HG03175 (cell line): ENCODE data around the gene NAT8L.
"Not testable (repeated sequence)": the region's sequence is repeated elsewhere in the genome, so short reads cannot be mapped to it uniquely, and the experiment has no call there.

Experiments used
- ATAC-seq: cut with Tn5 transposase; IDR thresholded peaks from one replicate; pipeline ENCODE4 v1.9.1; 2021; ENCODE audit warnings: mild to moderate bottlenecking, moderate library complexity; ENCODE audit not compliant: unreplicated experiment

NAT8L gene, protein sequence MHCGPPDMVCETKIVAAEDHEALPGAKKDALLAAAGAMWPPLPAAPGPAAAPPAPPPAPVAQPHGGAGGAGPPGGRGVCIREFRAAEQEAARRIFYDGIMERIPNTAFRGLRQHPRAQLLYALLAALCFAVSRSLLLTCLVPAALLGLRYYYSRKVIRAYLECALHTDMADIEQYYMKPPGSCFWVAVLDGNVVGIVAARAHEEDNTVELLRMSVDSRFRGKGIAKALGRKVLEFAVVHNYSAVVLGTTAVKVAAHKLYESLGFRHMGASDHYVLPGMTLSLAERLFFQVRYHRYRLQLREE

DNA sequence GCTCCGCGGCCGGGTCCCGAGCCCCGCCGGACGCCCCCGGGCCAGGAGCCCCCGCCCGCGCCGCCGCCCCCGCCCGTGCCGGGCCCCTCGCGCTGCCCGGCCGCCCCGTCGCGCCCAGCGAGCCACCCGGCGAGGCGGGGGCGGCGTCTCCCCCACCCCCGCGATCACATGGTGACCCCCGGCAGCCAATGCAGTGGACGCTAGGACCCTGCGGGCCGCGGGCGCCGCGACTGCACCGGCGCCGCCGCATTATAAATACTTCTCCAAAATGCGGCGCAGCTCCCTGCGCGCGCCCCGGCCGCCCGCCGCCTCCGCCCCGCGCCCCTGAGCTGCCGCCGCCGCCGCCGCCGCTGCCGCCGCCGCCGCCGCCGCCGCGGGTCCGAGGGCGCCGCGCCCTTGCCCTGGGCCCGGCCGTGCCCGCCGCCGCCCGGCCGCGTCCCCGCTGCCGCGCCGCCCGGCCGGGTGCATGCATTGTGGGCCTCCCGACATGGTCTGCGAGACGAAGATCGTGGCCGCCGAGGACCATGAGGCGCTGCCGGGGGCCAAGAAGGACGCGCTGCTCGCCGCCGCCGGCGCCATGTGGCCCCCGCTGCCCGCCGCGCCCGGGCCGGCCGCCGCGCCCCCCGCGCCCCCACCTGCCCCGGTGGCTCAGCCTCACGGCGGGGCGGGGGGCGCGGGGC, at the start of gene NAT8L:
TSS of gene NAT8L (plus strand) at position 282 of the 680 bp plus-strand sequence. CDS start at position 467, 185 bp downstream.
- no peak for ATAC-seq

DNA sequence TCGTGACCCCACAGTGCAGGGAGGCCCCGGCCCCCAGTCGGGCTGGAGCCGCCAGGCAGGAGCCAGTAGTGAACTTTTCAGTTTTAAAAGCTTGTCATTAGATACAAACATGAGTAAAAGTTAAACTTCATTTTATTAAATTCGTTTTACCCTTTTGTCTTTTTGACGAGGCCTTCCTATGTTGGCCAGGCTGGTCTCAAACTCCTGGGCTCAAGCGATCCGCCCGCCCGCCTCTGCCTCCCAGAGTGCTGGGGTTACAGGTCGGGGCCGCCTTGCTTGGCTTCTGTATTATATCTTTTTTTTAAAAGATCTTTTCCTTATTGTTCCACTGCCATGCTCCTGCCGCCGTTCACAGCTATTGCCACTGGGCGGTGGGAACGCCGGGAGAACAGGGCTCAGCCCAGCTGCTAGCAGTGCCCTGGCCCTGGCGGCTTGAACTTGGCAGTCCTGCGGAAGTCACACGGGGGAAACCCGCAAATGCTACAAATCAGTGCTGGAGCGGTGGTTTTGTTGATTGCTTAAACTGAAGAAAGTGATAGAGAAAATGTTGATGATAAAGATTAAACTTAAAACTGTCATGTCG, 49.4 kb upstream of the NAT8L start:
- ATAC-seq: peak; percentile 18

DNA sequence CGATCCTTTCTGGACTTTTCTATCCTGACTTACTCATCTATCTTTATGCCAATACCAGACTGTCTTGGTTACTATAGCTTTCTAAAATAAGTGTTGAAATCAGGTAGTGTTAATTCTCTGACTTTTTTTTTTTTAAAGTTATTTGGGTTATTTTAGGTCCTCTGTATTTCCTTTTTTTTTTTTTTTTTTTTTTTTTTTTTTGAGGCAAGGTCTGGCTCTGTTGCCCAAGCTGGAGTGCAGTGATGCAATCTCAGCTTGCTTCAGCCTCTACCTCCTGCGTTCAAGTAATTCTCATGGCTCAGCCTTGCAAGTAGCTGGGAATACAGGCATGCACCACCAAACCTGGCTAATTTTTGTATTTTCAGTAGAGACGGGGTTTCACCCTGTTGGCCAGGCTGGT, 47.5 kb upstream of the NAT8L start:
- ATAC-seq: no peak

DNA sequence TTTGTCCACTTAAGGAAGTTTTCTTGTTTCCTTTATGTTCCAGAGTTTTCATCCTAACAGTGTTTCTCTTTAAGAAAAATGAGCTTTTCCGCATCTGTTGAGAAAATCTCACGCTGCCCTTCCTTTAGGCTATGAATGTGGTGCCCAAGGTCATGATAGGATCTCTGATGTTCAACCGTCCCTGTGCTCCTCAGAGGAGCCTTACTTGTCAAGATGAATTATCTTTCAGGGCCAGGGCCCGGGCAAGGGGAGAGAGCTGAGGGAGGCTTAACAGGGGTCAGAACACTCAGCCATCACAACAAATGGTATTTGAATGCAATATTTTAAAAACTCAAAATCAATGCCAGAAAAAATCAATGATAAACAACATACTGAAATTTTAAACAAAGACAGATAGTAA, 44.1 kb upstream of the NAT8L start:
- no peak for ATAC-seq

DNA sequence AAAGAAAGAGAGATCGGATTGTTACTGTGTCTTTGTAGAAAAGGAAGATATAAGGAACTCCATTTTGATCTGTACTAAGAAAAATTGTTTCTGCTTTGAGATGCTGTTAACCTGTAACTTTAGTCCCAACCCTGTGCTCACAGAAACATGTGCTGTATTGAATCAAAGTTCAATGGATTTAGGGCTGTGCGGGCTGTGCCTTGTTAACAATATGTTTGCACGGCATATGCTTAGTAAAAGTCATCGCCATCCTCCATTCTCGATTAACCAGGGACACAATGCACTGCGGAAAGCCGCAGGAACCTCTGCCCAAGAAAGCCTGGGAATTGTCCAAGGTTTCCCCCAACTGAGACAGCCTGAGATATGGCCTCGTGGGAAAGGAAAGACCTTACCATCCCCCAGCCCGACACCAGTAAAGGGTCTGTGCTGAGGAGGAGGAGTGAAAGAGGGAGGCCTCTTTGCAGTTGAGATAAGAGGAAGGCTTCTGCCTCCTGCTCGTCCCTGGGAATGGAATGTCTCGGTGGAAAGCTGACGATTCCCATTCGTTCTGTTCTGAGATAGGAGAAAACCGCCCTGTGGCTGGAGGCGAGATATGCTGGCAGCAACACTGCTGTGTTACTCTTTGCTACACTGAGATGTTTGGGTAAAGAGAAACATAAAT, 37.6 kb upstream of the NAT8L start:
- ATAC-seq: not testable (repeated sequence)

DNA sequence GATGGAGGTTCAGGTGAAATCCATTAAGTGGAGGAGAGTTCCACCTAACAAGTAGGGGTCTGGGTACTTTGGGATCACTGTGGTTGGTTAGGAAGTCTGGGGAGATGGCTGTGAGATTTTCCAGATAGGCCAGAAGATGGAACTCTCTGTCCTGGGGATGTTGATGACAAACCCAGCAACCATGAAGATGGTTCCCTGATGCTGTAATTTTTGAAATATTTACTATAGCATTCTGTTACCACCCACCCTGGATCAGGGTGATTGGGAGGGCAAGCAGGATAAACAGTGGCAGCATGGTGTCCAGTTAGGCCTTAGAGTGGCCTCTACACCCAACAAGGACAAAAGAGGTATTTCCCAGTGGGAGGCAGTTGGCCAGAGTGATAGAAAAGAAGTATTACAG, 34.4 kb upstream of the NAT8L start:
- ATAC-seq: no peak

DNA sequence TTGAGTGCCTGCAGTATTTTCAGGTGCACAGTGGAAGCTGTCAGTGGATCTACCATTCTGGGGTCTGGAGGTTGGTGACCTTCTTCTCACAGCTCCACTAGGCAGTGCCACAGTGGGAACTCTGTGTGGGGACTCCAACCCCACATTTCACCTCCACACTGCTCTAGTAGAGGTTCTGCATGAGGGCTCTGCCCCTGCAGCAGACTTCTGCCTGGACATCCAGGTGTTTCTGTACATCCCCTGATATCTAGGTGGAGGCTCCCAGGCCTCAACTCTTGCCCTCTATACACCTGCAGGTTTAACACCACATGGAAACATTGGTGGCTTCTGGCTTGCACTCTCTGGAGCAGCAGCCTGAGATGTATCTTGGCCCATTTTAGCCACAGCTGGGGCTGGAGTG, 33.3 kb upstream of the NAT8L start:
- ATAC-seq: no peak

DNA sequence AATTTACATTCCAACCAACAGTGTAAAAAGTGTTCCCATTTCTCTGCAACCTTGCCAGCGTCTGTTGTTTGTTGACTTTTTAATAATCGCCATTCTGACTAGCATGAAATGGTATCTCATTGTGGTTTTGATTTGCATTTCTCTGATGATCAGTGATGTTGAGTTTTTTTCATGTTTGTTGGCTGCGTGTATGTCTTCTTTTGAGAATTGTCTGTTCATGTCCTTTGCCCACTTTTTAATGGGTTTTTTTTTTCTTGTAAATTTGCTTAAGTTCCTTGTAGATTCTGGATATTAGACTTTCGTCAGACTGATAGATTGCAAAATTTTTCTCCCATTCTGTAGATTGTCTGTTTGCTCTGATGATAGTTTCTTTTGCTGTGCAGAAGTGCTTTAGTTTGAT, 32.0 kb upstream of the NAT8L start:
- not testable (repeated sequence) for ATAC-seq

DNA sequence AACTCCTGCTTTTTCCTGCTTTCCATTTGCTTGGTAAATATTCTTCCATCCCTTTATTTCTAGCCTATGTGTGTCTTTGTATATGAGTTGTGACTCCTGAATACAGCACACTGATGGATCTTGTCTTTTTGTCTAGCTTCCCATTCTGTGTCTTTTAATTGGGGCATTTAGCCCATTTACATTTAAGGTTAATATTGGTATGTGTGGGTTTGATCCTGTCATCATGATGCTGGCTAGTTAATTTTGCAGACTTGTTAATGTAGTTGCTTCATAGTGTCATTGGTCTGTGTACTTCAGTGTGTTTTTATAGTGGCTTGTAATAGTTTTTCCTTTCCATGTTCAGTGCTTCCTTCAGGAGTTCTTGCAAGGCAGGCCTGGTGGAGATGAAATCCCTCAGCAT, 28.0 kb upstream of the NAT8L start:
- ATAC-seq: not testable (repeated sequence)

DNA sequence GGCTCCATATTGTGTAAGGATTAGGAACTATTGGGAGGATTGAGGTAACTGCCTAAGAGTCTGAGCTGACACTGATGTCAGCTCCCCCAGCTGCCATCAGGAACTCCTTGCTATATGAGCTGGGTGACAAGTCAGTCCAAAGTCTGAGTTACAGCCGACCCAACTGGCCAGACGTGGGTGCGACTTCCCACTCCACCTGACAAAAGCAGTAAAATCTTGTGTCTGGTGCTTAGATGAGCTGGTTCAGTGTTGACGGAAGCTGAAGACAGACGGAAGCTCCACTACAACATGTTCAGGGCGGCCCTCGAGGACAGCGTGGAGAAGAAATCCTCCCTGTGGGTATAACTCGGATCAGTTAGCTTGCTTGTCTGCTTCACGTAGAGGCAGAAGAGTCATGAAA, 22.8 kb upstream of the NAT8L start:
- no peak for ATAC-seq

DNA sequence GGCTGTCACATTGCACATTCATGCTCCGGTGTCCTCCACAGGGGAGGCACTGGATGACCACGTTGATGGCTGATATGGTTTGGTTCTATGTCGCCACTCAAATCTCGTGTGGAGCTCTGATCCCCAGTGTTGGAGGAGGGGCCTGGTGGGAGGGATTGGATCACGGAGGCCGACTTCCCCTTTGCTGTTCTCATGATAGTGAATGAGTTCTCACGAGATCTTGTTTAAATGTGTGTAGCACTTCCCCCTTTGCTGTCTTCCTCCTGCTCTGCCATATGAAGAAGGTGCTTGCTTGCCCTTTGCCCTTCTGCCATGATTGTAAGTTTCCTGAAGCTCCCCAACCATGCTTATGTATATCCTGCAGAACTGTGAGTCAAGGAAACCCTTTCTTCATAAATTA, 22.3 kb upstream of the NAT8L start:
- no peak for ATAC-seq

DNA sequence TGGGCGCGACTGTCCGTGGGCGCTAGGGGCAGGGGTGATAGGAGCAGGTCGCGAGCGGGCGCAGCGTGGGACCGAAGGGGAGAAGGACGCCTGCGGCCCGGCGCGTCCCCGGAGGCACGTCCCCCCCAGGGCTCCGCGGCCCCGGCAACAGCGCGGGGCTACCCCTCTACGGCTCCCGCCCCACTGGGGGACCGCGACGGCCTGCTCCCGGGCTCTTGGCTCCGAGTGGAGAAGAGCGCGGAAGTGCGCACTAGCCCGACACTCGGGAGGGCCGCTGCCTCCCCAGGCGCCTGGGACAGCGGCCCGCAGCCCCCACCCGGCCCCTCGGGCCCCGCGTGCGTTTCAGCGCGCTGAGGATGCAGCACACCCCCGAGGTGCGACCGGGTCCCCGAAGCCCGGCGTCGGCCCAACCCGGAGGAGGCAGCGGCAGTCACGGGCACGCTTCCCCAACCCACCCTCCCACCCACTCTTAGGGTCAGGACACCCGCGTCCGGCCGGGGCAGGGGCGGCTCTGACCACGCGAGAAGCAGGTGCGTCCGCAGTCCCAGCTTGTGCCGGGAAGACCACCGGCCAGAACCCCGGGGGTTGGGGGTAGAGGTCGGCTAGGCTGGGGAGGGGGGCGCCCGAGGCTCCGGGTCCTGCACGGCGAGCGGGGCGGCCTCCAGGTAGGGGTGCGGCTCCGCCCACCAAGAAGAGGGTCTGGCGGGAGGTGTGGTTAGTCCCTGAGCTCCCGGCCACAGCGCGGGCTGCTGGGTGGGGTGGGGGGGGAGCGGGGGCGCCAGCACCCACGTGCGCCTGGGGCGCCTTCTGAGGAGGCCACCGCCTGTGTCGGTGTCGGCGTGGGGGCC, 18.5 kb upstream of the NAT8L start:
- no peak for ATAC-seq

DNA sequence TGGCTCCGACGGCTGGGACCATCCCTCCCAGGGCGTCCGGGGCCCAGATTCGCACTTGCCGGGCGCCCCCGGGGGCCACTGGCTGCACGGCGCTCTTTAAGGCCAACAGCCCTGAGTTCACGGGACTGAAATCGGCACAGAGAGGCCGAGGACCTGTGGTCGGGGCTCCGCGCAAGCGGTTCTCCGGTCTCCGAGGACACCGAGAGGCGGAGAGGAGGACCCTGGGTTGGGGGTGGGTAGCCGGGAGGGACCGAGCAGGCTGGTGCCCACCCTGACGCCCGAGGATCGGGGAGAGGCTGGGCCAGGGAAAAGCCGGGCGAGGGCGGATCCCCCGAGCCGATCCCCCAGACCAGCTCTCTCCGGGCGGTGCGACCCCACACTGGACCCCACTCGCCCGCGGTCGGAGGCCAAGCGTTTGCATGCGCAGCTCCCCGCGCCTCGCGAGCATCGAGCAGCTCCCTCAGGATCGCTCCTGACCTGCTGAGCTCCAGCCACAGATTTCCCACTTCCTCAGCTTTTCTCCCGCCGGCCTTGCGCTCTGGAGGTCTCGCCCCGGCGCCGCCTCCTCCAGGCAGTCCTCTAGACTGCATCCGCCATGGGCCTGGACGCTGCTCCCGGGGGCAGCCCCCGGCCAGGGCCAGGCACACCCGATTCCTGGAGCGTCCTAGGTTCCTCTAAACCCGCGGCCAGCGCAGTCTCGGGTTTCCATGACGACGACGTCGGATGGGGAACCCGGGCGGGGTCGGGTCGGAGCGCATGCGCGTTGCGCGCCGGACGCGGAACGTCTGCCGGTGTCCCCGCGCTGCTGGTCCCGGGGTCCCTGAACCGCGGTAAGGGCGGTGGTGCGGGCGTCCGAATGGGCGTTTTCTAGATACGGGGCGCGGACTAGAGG, 17.6 kb upstream of the NAT8L start:
- ATAC-seq: peak; percentile 62

DNA sequence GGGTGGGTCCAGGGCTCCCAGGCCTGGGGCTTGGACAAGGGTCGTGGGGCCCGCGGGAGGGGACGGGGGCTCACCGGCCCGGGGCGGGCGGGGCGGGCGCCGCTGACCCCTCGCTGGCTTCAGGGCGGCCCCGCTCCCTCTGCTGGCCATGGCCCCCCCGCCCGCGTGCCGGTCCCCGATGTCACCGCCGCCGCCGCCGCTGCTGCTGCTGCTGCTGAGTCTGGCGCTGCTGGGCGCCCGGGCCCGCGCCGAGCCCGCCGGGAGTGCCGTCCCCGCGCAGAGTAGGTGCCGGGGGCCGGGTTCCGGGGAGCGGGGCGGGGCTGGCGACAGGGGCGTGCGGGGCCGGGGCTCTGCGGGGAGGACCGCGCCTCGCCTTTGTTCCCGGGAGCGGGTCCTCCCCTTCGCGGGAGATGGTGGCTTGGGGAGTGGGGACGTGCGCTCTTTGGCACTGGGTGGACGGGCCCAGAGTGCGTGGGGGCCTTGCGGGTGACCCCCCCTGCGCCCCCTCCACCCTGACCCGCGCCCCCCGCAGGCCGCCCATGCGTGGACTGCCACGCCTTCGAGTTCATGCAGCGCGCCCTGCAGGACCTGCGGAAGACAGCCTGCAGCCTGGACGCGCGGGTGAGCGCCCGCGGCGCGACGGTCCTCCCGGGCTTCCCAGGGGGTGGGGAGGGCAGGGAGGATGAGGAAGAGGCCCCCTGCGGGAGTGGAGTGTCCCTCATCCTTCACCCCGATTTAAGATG, 16.8 kb upstream of the NAT8L start:
- ATAC-seq: peak; percentile 34

DNA sequence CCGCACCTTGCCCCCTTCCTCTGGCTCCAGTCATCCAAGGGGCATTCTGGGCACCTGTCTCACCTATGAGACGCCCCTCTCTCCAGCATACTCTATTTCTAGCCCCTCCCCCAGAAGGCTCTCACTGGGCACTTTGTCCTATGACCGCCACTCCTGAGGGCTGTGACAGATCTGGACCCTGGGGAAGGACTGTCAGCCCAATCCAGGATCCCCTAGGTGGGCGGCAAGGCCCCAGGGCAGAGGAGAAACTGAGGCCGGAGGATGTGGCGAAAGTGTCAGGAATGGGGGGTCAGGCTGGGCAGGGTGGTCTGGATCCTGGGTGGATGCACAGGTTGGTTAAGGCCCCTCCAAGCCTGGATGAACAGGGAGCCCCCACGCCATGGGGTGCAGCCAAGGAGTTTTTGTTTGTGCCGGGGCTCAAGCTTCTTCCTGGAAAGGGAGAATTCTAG, 16.2 kb upstream of the NAT8L start:
- ATAC-seq: no peak

DNA sequence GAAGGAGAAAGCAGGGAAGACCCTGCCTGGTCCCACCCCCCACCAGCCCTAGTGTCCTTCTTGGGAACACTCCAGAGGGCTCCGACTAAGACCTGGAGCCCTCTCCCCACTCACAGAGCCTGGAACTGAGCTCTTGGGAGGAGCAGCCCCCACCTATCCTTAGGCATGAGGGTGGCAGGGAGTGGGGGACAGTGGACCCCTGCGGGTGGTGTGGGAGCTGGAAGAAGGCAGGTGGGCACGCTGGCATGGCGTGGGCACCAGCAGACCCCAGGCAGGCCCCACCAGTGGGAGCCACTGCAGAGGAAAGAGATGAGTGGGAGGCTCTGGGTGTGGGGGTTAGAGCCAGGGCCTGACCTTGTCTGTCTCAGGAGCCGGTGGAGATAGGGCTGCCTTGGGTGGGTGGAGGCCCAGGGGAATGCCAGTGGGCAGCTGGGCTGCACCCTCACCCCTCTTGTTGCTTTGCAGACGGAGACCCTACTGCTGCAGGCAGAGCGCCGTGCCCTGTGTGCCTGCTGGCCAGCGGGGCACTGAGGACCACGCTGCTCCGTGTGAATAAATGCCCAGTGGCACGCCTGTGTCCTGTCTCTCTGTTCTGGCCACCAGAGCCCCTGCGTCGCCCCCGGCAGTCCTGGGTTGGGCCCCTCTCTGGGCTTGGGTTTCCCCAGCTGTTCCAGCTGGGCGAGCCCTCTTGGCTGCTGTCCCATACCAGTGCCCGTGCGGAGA, 15.6 kb upstream of the NAT8L start:
- no peak for ATAC-seq

DNA sequence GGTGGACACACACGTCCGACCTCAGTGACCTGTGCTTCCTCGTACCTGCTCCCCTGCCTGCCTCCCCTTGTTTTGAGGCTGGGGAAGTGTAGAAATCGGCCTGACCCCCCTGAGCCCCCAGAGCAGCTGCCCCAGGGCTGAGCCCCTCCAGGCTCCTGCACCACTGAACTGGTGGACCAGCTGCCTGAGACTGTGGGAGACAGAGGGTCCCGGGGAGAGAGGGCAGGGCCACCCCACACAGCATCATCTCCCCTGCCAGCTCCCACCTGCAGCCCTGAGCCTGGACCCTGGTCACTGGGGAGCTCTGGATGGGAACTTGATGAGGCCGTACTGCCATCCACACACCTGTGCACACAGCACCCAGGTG, 15.0 kb upstream of the NAT8L start:
- ATAC-seq: no peak
